ENCODE measurements around the gene RAB40C.
A peak's percentile ranks its signal among the peaks of the same experiment; 100 is the strongest.

RAB40C gene

DNA sequence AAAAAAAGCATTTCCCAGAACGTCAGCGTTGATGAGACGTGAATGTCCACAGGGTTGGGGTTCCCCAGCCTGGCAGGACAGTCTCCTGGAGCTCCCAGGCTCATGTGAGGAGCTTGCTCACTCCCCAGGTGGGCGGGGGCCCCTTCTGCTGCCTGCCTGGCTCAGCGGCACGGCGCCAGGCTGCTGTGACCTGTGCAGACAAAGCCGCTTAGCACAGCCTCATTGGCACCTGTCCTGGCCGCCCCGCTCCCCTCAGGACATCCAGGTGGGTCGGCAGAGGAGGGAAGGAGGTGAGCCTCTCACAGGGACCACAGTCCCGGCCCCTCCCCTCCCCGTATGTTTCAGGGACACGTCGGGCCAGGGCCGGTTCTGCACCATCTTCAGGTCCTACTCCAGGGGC lies 28.0 kb downstream of the RAB40C start:
- DNase-seq (ENCODE audit: low spot score) = no peak

DNA sequence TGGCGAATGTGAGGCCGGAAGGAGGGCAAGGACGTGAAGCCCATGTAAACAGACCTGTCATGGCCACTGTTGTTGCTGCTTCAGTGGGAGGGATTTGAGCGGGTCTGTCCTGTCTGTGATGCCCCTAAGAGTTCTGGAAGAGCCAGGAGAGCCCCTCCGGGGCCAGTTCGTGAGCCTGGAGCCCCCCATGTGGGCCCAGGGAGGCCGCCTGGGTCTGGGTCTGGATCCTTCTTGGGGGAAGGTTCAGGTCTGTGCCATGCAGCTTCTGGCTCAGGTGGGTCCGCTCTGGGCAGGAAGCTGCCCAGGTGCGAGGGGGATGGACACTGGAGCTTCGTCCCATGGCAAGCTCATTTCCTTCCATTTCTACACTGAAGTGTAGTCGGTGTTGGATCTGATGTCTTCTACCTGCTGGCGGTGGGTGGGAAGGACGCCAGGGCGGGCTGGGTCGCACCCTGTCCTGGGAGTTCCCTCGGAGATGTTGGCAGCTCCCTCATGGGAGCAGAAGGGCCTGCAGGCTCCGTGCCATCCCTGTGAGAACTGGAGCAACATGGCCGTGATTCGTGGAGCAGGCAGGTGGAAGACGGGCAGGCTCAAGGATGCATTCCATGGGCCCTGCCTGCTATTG lies 29.7 kb downstream of the RAB40C start:
- DNase-seq (ENCODE audit: low spot score) = no peak

DNA sequence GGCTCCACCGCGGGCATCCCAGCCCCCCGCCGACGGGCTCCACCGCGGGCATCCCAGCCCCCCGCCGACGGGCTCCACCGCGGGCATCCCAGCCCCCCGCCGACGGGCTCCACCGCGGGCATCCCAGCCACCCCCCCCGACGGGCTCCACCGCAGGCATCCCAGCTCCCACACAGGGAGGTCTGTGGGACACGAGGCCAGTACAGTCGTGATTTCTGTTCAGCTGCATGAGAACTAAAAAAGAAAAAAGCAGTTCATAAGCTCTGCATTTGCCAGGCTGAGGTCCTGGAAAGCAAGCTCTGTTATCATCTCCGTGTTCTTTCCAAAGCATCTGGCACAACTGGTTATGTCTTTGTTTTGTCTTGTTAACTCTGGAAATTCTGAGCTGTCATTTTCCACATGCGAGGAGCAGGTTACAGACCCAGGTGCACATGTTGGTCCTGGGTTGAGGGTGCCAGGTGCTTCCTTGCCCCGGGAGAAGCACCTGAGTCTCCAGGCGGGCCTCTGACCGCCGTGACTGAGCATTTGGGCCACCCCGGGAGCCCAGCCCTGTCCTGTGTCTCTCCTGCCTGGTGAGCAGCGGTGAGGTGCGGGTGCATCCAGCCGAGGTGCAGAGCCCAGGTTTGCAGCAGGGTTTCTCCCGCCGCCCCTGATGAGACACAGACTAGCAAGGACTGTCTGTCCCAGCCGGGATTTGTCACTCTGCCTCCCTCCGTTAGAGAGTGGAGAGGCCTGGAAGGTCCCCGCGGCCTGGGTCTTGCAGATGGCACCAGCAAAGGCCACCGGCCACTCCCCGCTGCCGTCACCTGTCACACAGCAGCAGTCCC lies 31.0 kb downstream of the RAB40C start:
- no peak for DNase-seq (ENCODE audit: low spot score)

DNA sequence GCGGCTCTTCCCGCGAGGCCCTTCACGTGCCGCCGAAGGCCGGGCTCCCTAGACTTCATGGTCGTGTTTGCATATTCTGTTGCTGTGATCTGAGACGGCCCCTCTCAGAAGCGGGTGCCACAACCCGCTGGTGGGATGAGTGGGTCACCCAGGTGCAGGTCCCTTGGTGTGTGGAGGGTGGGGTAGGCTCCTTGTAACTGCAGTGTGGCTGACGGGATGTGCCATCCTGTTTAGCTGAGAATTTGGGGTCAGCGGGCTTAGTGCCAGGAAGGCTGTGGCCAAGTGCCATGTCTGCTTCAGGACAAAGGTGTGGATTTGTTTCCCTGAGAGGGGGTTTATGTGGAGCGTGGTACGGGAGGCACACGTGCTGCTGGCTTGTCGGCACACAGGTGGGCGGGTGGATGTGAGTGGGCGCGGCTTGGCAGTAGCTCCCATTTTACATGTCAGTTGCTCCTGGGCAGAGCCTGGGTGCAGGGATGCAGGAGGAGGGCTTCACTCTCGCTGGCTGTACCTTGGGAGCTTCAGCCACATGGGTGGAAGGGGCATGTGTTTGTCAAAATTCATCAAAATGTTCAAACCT lies 31.8 kb downstream of the RAB40C start:
- DNase-seq (ENCODE audit: low spot score) = no peak

DNA sequence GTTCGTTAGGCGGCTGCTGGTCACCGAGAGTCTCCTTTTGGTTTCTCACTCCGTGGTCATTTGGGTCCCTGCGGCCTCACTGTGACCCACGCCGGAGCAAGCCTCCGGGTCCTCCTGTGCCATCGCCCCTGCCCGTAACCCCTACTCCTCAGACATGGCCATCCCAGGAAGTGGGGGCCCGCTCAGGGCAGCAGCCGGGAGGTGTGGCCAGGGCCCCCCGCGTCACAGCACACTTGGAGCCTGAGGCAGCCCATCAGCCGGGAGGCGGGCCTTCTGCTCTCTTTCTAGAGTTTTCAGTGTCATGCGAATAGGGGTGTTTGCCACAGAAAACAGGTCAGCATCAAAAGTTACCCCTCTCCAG lies 33.0 kb downstream of the RAB40C start:
- no peak for DNase-seq (ENCODE audit: low spot score)

DNA sequence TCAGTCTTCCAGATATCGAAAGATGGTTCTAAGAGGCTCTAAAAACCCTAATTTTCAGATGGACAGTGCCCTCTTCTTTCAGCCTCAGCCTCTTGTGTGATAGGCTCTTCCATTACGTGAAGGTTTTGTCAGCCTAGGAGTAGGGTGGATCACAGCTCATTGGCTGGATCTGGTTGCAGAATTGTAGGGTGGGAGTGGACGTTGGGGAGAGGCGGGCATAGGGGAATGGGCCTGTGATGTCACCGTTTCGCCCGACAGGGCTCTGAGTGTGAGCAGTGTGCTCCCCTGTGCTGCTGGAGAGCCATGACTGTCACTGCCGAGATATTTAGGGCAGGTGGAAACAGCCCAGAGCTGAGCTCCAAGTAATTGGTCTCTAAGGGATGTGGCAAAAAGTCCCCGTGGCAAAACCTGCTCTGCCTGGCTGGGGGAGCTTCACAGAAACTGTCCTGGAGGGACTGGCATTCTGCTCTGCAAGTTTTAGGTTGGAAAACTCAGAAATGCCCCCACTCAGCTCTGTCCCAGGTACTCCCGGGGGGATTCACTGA lies 34.7 kb downstream of the RAB40C start:
- no peak for DNase-seq (ENCODE audit: low spot score)

DNA sequence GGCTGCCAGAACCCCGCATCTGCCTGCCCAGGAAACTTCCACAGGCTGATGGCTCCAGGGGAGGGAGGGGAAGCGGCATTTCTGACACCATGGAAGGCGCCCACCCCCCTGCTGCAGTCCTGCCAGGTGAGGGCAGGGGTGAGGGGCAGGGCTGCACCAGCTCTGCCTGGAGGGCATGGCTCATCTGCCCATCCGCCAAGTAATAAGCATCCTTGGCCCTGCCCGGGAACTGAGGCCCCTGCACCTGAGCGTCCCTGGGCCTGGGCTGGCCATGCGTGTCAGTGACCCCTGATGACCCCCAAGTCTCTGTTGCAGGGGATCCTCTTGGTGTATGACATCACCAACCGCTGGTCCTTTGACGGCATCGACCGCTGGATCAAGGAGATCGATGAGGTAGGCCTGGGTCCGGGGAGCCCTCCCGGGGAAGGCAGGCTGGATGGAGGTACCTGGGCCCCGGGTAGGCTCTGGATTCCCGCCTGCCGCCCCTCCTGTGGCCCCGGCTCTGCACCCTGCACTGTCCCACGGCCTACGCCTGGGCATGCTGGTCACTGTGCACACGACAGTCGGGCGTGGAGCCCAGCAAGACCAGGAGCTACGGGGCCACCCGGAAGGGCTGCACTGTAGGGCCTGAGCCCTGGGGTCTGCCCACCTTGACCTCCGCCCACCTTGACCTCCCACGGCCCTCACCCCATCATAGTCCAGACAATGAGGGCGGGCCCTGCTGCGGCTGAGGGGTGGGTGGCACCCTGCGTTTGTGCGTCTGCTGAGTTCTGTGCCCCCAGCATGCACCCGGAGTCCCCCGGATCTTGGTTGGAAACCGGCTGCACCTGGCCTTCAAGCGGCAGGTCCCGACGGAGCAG lies 35.5 kb downstream of the RAB40C start:
- no peak for DNase-seq (ENCODE audit: low spot score)

DNA sequence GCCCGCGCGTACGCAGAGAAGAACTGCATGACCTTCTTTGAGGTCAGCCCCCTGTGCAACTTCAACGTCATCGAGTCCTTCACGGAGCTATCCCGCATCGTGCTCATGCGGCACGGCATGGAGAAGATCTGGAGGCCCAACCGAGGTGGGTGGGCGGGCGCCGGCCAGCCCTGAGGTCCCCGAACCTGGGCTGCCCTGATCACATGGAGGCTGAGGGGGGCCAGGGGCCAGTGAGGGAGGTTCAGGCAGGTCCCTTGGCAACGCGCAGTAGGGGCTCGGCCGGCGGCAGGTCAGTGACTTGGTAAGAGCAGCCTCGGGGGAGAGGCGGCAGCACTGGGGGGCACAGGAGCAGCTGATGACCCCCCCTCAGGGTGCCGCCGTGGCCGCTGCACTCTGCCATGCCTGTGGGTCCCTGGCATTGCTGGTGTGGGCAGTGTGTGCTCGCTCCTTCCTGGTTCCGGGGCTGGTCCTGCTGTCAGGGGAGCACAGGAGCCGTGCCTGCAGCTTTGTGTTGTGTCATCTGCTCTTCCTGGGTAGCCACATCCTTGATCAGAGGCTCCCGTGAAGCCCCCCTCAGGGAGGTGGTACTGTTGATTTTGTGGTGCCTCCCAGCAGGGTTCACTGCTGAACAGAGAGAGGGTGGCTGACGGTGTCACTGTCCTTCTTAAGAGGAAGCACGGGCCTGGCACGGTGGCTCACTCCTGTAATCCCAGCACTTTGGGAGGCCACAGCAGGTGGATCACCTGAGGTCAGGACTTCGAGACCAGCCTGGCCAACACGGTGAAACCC lies 36.3 kb downstream of the RAB40C start:
- no peak for DNase-seq (ENCODE audit: low spot score)

DNA sequence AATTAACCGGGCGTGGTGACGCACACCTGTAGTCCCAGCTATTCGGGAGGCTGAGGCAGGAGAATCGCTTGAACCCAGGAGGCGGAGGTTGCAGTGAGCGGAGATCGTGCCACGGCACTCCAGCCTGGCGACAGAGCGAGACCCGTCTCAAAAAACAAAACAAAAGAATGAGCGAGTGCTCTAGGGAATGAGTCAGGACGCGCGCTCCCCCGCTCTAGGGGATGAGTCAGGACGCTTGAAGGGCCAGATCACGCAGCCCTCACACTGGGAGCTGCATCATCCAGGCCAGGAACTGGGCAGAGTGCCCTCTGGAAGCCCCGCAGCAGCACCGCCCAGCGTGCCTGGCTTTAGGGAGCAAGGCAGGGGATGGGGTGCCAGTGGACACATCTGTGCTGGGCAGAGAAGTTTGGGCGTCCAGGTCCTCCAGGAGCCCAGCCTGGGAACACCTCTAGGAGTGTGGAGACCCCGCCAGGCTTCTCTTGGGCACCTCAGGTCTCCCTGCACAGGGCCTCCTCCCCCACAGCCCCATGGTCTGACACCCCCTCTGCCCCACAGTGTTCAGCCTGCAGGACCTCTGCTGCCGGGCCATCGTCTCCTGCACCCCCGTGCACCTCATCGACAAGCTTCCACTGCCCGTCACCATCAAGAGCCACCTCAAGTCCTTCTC lies 37.1 kb downstream of the RAB40C start:
- peak; percentile 94 for DNase-seq (ENCODE audit: low spot score)

DNA sequence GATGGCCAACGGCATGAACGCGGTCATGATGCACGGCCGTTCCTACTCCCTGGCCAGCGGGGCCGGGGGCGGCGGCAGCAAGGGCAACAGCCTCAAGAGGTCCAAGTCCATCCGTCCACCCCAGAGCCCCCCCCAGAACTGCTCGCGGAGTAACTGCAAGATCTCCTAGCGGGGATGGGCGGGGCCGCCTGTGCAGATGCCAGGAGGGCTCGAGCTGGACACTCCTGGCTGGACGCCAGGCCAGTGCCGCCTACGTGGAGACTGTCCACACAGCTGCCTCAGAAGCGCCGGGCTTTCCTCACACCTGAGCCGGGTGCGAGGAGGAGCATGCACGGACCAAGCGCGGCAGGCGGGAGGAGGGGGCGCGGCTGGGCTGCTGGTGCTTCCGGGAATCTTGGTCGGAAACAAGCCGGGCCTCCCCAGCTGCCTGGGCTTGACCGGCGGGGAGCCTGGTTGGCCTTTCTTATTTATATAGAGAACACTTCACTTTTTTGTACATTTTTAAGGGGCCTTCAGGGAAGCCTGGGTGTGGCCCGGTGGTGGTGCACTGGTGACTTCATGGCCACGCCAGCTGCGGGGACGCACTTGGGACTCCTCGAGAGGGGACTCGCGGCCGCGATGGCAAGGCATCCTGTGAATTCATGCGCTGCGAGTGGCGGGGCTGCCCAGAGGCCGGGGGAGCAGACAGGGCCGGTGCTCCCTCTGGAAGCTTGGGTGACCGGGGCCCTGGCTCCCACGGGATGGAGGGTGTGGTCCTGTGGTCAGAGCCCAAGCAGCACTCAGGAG lies 37.8 kb downstream of the RAB40C start:
- DNase-seq (ENCODE audit: low spot score) = no peak

DNA sequence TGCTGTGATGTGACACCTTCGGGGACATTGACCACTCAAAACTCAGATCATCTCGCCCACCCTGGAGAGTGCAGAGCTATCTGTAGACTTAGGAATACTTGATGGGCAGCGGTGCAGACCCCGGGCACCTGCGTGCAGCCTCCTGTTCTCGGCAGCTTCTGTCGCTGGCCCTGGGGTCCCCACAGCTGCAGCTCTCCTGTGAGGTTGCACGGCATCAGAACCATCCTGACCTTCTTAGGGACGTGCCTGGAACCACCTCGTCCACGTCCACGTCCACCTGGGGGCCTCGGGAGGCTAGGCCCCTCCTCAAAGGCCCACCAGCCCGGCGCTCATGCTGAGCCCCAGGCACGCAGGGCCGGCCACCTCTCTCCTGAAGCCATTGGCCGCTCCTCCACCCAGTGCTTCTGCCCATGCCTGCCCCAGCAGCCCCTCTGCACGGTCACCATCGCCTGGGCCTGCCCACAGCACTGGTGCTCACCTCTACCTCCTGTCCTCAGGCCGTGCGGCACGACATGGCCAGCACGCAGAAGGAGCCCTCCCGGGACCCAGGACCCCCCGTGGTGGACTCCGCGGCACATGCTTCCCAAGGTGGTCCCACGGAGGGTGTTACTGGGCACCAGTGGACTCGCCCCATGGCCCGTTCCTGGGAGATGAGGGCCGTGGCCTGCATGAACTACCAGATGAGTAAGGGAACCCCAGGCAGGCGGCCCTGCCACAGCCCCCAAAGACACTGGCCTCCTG lies 38.6 kb downstream of the RAB40C start:
- no peak for DNase-seq (ENCODE audit: low spot score)

DNA sequence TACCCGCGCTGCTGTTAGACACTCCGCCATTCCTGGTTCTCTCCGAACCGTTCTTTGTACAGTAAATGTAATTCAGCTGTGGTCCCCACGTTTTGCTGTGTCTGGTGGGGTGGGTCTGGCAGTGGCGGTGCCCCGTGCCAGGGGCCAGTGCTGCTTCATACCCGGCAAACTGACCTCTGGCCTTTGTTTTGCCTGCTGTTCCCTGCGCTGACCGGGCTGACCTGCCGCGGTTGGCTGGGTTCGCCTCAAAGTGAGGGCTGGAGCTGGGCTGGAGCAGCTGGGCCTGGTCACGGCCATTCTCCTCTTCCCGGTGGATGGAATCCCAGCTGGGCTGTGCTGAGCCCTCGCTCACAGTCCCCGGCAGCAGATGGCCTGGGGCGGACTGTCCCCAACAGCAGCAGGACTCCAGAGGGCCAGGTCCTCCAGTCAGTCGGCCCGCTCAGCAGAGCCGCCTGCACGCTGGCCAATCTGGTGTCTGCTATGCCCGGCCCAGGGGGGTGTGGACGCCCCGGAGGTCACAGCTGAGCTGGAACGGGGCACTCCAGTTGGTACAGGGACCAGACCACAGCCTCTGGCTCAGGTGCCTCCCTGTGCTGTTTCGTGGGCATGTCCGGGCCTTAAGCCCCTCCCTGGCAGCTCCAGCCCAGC lies 39.4 kb downstream of the RAB40C start:
- no peak for DNase-seq (ENCODE audit: low spot score)

DNA sequence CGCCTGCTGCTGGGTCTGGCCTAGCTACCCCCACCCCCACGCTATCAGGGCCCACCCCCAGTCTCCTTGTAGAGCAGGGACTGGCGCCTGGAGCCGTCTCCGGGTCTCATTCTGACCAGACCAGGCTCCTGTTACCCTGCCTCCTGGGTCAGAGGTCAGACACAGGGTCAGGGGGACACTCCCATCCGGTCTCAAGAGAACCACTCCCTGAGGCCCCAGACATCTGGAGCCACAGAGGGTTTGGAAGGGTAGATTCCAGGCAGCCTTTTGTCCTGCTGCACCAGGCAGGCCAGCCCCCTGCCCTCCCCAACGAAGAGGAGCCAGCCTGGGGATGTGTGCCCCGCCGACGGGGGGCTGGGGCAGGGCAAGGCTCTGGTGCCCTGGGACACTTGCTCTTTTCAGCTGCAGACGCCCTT lies 40.0 kb downstream of the RAB40C start:
- no peak for DNase-seq (ENCODE audit: low spot score)

DNA sequence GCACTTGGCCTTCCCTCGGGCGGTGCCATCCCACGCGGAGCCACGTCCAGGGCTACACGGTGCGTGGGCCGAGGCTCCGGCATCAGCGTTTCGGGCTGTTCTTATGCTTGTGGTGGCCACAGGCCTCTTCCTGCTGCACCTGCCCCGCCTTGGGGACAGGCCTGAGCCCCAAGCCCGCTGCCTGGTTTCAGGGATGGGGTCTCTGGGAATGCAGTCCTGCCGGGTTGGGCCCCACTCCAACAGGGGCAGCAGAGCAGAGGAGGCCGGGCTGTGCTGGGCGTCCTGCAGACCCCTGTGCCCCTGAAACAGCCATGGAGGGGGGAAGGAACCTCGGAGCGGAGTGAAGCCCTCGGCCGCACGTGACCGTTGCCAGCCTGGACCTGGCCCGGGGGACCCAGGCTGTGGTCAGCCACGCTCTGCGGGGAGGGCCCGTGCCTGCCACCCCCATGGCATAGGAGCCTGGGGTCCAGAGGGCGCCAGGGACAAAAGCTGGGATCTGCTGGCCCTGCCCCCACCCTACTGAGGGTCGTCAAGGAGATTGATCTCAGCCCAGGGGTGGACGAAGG lies 40.5 kb downstream of the RAB40C start:
- DNase-seq (ENCODE audit: low spot score) = no peak

DNA sequence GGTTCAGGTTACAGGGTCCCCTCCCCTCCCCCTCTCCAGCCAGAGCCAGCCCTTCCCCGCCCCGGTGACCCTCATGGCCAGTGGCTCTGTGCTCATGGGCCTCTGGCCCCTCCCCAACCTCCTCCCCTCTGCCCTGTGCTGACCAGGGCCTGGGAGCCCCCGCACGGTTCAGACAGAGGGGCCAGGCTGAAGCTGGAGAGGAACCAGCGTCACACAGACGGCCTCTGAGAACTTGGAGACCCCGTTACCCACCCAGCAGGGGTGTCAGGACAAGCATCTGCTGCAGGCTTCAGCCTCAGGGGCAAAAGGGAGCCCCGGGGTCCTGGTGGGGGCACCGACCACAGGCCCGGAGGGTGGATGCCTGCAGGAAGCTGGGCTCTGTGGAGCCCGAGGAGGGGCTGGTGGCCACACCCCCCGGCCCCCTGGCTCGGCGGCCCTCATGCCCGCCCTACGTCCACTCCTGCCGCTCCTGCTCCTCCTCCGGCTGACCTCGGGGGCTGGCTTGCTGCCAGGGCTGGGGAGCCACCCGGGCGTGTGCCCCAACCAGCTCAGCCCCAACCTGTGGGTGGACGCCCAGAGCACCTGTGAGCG lies 41.0 kb downstream of the RAB40C start, which contains the start of gene WFIKKN1:
Gene WFIKKN1 (plus strand): TSS at position 171 of the 591 bp plus-strand sequence. CDS start 269 bp downstream, at position 440.
- peak; percentile 36 for DNase-seq (ENCODE audit: low spot score)

DNA sequence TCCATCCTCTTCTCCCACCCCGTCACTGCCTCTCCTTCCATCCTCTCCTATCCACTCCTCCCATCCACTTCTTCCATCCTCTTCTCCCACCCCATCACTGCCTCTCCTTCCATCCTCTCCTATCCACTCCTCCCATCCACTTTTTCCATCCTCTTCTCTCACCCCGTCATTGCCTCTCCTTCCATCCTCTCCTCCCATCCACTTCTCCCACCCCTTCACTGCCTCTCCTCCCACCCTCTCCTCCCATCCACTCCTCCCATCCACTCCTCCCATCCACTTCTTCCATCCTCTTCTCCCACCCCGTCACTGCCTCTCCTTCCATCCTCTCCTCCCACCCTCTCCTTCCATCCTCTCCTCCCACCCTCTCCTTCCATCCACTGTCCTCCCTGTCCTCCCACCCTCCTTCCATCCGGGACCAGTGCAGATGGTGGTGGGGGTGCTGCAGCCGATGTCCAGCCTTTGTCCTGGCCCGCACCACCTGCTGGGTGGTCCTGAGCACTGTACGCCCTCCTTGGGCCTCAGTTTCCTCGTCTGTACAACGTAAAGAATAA lies 42.0 kb downstream of the RAB40C start:
- DNase-seq (ENCODE audit: low spot score) = no peak

DNA sequence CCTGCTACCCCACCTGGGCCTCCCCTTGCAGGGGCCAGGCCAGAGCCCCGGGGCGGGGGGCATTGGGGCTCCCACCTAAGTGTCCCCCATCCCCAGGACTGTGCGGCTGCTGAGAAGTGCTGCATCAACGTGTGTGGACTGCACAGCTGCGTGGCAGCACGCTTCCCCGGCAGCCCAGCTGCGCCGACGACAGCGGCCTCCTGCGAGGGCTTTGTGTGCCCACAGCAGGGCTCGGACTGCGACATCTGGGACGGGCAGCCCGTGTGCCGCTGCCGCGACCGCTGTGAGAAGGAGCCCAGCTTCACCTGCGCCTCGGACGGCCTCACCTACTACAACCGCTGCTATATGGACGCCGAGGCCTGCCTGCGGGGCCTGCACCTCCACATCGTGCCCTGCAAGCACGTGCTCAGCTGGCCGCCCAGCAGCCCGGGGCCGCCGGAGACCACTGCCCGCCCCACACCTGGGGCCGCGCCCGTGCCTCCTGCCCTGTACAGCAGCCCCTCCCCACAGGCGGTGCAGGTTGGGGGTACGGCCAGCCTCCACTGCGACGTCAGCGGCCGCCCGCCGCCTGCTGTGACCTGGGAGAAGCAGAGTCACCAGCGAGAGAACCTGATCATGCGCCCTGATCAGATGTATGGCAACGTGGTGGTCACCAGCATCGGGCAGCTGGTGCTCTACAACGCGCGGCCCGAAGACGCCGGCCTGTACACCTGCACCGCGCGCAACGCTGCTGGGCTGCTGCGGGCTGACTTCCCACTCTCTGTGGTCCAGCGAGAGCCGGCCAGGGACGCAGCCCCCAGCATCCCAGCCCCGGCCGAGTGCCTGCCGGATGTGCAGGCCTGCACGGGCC lies 42.8 kb downstream of the RAB40C start:
- DNase-seq (ENCODE audit: low spot score) = no peak
